Myocyte (in vitro differentiated cells): ENCODE measurements around the gene MEF2A. TPM values are rescaled to one million over a fixed set of nuclear protein-coding genes. Genes with fewer than 3 reads are reported as not detected.
"Not testable (repeated sequence)": the region's sequence is repeated elsewhere in the genome, so short reads cannot be mapped to it uniquely, and the experiment has no call there.

Experiments
- DNase-seq: peaks from one replicate; pipeline ENCODE4 v3.0.0-alpha.2; 2012; ENCODE audit warnings: low read depth
- total RNA-seq: library from RNA; depleted of rRNA; stranded (reverse); fragments of >200 nt; gene quantifications from 2 replicates; pipeline ENCODE4 v1.2.3, GENCODE V29; 2014

MEF2A gene
- total RNA-seq, 1 donor from 2014 or later = 568 TPM

GRCh38 chr15:99727330-99727729 is 161.5 kb downstream of the MEF2A start:
- DNase-seq = peak; percentile 55

- no peak for DNase-seq
Observed at GRCh38 chr15:99727733-99728132, 161.9 kb downstream of the MEF2A start.

GRCh38 chr15:99728916-99729315 is 163.1 kb downstream of the MEF2A start:
- DNase-seq = no peak

- no peak for DNase-seq
Observed at GRCh38 chr15:99729327-99729726, 163.5 kb downstream of the MEF2A start.

- peak; percentile 65 for DNase-seq
Observed at GRCh38 chr15:99729920-99730319, 164.1 kb downstream of the MEF2A start.

- DNase-seq = no peak
Observed at GRCh38 chr15:99731336-99732123, 165.7 kb downstream of the MEF2A start.

GRCh38 chr15:99732124-99732750 is 166.5 kb downstream of the MEF2A start:
- DNase-seq = no peak

GRCh38 chr15:99732751-99733267 is 167.0 kb downstream of the MEF2A start:
- no peak for DNase-seq

GRCh38 chr15:99733268-99734039 is 167.7 kb downstream of the MEF2A start, which contains the start of gene LYSMD4:
Gene LYSMD4, minus strand, starts transcription at chr15:99733437. Its CDS starts 1,438 bp downstream, at chr15:99731999.
- peak; percentile 93 for DNase-seq

- not testable (repeated sequence) for DNase-seq
Observed at GRCh38 chr15:99734040-99734291, 168.2 kb downstream of the MEF2A start.

GRCh38 chr15:99734575-99734974 is 168.8 kb downstream of the MEF2A start:
- no peak for DNase-seq

GRCh38 chr15:99735868-99736267 is 170.1 kb downstream of the MEF2A start:
- no peak for DNase-seq

- DNase-seq = no peak
Observed at GRCh38 chr15:99736702-99737101, 170.9 kb downstream of the MEF2A start.

GRCh38 chr15:99738021-99738847 is 172.4 kb downstream of the MEF2A start:
- DNase-seq = no peak

GRCh38 chr15:99741835-99742234 is 176.1 kb downstream of the MEF2A start:
- DNase-seq = no peak

- DNase-seq = no peak
Observed at GRCh38 chr15:99744142-99744541, 178.4 kb downstream of the MEF2A start.

GRCh38 chr15:99745370-99746086 is 179.7 kb downstream of the MEF2A start:
- no peak for DNase-seq

GRCh38 chr15:99749386-99749785 is 183.6 kb downstream of the MEF2A start:
- DNase-seq = no peak

GRCh38 chr15:99750326-99750725 is 184.5 kb downstream of the MEF2A start:
- DNase-seq = not testable (repeated sequence)

- DNase-seq = no peak
Observed at GRCh38 chr15:99752556-99752955, 186.8 kb downstream of the MEF2A start.
